HG03175 (cell line): Measurements from ENCODE around the gene VPS26B.
A peak's percentile ranks its signal among the peaks of the same experiment; 100 is the strongest.
"Not testable (repeated sequence)": the region's sequence is repeated elsewhere in the genome, so short reads cannot be mapped to it uniquely, and the experiment has no call there.

Experiments
- ATAC-seq: cut with Tn5 transposase; IDR thresholded peaks from one replicate; pipeline ENCODE4 v1.9.1; 2021; ENCODE audit warnings: mild to moderate bottlenecking, moderate library complexity; ENCODE audit not compliant: unreplicated experiment

Gene VPS26B

DNA sequence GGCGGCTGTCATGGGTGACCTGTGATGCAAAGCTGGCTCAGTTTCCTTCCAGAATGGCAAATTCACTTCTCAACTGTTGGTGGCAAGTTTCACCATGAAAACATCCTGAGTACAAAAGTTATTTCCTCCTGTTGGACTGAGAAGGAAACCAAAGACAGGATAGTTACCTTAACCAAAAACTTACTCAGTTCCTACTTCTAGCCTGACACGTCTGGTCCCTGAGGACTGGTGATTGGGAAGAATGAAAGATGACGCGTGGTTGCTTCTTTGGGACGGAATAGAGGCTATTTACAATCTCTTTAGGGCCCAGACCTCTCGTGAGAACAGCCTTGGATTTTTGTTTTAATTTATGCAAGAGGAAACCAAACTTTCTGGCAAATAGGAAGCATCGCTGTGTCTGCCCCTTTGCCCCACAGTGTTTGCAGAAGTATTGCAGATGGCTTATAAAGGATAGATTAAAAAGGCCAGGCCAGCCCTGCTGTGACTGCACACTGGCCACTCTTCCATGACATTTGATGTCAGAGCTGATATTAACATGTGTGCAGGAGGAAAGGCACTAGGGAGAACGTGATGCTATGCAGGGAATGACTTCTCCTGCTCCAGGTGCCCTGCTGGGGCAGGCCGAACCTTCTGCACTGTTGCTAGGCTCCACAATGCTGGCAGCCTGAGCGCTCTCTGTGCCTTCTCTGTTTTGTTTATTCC lies 7.6 kb downstream of the VPS26B start:
- ATAC-seq = peak; percentile 18

DNA sequence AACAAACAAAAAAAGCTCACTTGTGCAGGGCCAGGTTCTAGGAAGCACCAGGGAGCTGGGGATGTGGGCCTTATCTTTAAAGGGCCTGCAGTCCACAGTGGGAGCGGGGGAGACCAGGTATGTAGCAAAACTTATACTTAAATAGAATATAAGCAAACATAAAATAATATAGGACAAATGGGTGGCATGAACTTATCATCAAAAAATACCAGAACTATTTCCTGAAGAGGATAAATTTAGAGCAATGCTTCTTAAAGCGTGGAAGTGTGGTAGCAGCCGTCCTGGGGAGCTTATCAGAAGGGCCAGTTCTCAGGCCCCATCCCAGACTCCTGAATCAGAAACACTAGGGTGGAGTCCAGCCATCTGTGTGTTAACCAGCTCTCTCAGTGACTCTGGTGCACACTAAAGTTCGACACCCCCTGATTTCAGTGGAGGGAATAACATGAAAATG lies 9.3 kb downstream of the VPS26B start:
- no peak for ATAC-seq

DNA sequence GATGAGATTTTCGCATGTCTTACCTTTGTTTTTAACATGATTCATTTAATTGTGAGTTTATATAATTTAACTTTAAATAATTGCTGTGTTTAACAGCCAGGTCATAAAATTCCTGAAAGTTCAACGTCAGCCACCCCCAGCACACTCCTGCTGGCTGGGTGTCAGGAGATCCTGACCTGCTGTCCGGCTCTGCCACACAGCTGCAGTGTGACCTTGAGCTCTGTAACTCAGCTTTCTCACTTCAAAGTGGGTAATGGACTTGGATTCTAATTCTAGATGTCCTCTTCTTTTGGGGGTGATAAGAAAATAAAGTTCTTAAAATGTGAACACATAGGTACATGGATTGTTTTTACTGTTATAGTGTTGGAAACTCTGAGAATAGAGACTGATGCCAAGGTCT lies 10.9 kb downstream of the VPS26B start:
- no peak for ATAC-seq

DNA sequence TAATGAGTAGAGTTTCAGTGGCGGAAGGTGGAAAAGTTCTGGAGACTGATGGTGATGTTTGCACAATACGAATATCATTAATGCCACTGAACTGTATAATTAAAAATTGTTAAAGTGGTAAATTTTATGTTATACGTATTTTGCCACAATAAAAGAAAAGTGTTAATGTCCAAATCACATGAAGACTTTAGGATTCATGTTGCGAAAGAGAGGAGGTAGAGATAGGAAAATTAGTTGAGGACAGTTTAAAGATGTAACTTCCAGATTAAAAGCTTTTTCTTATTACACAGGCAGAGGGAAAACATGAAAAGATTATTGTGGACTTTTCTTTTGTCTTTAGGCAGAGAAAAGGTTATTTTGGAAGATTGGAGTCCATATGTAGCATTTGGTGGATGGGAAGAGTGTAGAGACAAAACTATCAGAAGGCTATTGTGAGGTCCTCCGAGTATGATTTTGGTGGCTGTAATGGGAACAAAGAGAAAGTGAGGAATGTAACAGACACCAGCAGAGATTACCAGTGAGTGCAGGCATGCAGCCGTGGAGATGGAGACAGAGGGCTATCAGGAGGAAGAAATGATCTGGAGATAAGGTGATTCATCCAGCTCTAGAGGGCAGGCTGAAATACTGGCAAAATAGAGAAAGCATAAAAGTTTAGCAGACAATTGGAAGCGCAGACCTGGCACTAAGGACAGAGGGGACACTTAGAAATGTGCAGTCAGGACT lies 12.5 kb downstream of the VPS26B start:
- no peak for ATAC-seq

DNA sequence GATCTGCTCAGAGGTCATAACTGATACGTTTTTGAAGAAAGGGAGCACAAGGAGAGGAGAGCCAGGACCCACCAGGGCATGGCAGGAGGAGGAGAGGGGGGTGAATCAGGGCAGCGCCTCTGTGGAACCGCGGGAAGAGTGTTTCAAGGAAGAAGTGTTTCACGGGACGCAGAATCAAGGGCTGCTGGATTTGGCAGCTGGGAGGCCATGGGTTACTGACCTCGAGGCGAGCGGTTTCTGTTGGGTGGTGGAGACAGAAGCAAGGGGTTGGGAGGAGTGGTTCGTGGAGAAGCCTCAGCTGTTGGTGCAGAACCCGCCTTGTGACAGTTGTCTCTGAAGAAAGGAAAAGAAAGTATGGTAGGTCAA lies 13.1 kb downstream of the VPS26B start:
- ATAC-seq = no peak

DNA sequence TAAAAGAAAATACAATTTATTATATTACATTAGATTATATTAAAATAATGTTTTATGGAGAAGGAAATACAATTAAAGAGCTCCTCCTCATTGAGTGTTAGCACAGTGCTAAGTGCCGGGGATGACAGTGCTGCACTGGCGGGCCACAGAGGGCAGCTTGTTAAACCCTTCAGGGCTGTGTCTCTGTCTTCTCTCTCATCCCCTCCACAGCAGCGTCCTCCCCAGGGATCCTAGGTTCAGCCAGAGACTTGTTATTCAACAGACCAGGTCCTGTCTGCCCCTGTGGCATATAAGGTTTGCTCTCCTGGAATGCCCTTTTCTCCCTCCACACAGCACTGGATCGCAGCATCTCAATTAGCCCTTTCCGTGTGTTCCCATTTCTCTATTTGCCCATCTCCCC lies 14.5 kb downstream of the VPS26B start:
- no peak for ATAC-seq

DNA sequence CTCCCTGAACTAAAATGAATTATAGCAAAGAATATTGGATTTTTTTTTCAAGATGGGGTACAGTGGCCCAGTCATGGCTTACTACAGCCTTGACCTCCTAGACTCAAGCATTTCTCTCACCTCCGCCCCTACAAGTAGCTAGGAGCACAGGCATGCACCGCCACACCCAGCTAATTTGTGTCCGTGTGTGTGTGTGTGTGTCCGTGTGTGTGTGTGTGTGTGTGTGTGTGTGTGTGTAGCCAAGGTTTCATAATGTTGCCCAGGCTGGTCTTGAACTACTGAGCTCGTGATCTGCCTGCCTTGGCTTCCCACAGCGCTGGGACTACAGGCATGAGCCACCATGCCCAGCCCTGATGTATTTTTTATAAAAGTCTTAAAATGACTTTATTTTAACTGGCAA lies 16.1 kb downstream of the VPS26B start:
- no peak for ATAC-seq

DNA sequence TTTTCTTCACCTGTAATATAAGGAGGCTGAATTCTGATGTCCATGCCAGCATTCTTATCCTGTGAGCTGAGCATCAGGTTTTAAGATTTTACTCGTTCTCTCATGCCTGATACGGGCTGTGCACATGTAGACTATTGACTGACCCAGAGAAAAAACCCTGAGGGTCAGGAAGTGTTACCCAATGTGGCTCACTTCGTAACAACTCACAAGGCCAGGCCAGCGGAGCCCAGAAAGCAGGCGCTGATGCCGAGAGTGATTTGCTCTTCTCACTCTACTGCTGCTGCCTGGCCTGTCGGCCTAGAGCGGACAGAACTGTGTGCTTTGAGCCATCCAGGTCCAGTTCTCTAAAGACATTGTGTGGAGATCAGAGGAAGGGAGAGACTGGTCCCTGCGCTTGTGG lies 17.9 kb downstream of the VPS26B start:
- no peak for ATAC-seq

DNA sequence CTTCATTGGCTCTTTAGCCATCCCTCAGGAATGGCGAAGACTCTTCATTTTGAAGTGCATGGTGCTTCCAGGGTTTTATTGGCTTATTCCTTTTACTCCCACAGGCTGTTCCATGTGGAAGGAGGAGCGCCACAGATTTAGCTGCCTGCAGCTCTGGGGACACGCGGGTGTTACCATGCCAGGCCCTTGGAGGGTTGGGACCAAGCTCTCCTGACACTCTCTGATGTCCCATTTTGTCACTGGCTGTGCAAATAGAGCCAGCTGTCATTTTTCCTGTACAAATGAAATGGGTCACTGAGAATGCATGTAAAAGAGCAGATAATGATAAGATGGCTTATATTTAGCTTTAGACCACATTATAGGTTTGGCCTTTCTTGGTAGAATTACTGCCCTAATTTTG lies 19.4 kb downstream of the VPS26B start:
- no peak for ATAC-seq

DNA sequence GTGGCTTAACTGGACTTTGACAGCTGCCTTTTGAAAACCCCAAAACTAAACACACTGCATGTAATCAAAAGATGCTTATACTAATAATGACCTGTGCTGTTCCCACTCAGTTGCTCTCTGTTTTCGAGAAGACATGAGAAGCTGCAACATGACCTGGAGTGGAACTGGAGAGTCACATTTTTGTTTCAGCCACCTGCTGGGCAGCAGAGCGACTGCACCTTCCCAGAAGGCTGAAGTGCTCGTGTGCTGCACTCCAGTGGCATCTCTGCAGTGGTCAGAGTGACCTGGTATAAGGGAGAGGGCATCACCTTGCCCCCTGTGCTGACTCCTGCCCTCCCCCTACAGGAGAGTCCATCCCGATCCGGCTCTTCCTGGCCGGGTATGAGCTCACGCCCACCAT lies 20.1 kb downstream of the VPS26B start:
- ATAC-seq = peak; percentile 90

DNA sequence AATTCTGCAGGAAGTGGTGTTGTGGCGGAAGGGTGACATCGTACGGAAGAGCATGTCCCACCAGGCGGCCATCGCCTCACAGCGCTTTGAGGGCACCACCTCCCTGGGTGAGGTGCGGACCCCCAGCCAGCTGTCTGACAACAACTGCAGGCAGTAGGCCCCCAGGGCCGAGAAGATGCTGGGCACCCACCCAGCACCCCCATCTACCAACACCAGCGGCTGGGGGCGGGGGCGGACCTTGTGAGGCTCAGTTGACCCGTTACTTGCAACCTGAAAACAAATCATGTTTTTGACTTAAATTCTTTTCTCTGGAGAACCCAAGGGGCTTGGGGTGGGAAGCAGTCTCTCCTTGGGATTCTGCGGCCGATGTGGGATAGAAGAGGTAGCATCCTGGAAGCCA lies 21.0 kb downstream of the VPS26B start:
- no peak for ATAC-seq

DNA sequence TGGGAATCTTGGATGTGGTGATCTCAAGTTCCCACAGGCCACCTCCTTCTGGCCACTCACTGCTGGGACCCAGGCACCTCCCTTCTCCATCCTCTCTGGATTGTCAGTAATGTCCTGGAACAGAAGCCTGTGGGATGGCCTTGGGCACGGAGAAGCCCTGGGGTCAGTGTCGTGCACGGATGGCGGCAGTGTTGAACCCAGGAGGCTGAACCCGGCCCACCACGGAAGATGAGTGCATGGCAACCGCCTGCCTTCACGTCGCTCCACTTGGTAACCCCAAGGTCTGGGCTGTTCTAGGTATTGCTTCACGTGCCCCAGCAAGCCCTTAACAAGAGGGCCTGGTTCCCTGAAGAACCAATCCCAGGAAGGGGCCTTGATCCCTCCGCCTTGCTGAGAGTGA lies 21.6 kb downstream of the VPS26B start:
- no peak for ATAC-seq

DNA sequence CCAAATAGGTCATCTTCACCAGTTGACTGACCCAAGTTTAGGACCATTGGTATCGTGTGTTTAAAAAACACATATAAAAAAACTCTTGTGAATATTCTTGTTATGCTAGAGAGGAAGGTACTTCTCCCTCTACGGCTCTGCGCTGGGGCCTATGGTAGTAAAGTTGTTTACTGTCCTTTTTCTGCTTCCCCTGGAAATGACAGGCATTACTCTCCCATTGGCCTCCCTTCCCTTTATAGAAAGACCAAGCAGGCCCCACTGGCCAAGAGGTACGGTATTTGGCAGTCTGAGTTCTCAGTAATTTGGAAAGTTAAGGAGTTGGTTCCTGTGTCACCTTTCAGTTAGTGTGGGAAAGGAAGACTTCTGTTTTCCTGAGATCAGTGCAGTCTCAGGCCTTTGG lies 22.2 kb downstream of the VPS26B start:
- ATAC-seq = no peak

DNA sequence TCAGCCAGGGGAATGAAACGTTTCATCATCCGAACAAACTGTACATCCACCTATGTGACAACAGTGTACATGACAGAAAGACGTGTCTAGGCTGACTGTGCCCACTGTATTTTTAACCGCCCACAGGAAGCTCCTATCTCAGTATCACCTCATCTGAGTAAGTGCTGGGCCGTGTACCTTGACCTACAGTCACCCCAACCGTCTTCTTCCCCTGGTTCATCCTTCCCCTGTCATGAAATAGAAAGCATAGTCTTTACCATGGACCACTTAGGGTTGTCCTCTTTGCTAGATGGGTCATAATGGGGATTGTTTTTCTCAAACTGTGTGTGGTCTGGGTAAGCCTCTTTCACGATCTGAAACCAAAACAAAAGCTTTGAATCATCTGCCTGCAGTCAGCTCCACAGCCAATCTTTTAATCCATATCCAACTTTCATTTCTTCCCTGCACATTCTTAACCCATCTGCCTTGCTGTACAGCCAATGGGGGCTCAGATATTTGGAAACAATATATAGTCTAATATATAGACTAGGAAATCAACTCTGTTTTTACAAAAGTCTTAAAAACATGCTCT lies 24.5 kb downstream of the VPS26B start:
- no peak for ATAC-seq

DNA sequence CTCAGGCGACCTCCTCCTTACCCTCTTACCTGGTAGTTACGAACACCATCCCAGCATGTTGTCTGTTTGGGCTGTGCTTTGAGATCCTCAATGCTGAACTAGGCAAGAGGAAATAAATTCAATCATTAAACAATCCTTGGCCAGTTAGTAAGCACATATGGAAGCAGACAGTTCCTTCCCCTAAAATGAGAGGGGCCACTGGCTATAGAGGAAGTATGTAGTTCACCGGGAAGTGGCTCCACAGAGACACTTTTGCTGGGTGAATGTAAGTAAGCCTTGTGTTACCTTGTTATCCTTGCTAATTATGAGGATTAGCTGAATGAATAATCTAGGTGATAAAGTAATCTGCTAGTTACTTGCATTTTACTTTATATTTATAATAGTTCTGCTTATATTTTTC lies 25.8 kb downstream of the VPS26B start:
- no peak for ATAC-seq

DNA sequence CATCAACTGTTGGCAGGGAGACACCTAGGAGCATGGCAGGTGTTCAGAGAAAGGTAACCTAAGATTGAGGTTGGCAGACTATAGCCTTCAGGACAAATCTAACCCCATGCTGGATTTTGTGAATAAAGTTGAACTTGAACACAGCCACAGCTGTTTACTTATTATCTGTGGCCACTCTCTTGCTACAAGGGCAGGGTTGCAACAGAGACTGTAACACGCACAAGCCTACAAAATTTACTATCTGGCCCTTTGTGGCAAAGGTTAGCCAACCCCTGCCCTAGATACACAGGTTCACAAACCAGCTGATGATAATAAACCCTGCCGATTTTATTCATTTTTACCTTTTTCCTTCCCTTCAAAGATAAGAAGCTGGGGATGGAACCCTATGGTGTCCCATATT lies 26.2 kb downstream of the VPS26B start:
- ATAC-seq = no peak

DNA sequence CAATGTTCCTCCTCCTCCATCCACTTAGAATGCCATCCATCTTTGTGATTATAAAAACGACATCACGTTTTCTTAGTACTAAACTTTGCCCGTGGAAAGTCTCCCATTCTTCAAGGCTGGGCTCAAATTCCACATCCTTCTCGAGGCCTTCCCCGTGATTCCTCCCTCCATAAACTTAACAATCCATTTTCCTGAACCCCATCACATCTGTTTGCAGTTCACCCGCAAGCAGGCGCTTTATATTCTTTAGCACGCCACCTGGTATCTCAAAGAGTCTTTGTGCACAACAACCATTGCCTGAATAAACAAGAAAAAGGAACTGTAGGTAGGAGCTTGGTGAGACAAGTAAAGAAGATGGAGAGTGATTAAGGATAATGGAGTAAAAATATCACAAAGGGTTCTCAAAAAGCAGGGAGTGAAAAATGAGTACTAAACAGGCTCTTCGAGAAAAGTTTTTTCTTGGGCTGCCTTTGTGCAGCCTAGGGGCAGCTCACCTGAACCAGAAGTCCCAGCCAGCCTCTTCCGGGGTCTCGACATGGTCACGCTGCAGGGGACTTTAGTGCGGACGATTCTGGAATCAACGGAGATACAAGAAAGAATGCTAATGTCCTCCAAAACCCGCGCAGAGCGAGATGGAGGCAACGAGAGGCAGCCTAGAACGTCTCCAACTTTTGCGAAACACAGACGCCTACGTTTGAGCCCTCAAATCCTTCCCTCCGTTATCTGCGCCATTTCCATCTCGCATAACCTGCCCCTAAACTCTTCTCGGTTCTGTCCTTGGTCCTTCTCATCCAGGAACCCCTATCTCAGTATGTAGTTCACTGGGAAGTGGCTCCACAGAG lies 28.1 kb downstream of the VPS26B start:
- ATAC-seq = peak; percentile 25

DNA sequence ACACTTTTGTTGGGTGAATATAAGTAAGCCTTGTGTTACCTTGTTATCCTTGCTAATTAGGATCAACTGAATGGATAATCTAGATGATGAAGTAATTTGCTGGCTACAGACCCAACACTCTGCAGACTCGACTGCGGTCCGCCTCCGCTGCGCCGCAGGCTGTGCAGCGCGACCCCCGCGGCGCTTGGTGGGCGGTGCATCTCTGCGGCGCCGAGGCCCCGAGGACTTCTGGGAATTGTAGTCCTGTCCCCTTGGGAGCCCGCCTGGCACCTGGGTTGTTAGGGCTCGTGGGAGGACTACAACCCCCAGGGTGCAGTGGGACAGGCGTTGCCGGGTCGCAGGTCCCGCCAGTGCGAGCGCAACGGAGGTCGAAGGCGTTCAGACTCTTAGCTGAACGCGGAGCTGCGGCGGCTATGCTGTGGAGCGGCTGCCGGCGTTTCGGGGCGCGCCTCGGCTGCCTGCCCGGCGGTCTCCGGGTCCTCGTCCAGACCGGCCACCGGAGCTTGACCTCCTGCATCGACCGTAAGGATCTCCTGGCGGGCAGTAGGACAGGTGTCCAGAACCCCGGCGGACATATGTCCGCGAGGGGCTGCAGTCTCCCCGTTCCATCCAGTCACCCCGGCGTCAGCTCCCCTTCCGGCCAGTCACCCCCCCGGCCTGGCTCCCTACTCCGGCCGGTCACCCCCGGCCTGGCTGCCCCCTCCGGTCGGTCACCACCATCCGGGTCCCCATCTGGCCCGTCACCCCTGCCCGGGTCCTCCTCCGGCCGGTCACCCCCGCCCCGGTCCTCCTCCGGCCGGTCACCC lies 28.9 kb downstream of the VPS26B start, which contains the start of the genes ACAD8 and THYN1:
Gene ACAD8 (plus strand): TSS at position 381 of the 806 bp plus-strand sequence. CDS start 33 bp downstream, at position 414.
Gene THYN1 (minus strand): TSS at position 165 of the 806 bp plus-strand sequence. CDS start 470 bp downstream, outside the sequence.
- ATAC-seq = peak; percentile 99

DNA sequence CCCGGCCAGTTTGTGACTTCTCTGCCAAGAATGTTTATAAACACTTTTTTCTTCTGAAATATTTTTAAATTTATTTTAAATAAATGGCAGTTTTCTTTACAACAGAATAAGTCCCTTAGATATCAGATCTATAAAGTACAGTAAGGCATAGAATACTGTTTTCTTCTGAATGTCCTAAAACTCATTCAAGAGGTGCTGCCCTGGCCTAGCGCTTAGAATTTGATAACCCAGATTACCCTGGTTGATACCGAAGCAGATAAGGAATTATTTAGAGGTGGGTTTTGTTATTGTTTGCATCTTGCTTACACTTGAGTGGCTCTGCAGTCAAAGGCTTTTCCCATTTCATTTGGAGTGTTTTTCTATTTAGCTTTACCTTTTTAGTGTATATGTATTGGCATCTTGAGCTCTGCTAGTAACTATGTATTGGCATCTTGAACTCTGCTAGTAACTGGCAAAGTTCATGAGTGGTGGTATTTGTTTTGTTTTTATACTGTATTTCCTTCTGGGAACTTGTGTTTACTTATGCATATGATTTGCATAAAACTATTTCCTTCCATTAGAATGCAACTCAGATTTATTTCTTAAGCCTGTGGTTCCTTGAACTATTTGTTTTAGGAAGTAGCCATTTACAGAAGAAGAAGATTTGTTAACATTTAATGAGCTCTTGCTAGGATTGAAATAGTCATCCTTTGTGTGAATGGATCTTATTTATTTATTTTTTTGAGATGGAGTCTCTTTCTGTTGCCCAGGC lies 30.1 kb downstream of the VPS26B start:
- ATAC-seq = no peak

DNA sequence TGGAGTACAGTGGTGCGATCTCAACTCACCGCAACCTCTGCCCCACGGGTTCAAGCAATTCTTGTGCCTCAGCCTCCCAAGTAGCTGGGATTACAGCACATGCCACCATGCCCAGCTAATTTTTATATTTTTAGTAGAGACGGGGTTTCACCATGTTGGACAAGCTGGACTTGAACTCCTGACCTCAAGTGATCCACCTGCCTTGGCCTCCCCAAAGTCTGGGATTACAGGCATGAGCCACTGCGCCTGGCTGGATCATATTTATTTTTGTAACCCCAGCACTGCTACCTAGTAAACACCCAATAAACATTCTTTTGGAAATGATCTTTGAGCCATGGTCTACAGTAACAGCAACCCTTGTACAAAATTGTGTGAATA lies 30.7 kb downstream of the VPS26B start:
- not testable (repeated sequence) for ATAC-seq
